Caco-2 (cell line): ENCODE measurements around the gene CIZ1. TPM values are rescaled to one million over a fixed set of nuclear protein-coding genes. Genes with fewer than 3 reads are reported as not detected.

Experiments
- BruUV-seq: library from RNA; stranded (reverse); fragments of 400-500 nt; replicated peaks from 2 replicates; lab custom pipeline; 2021; lab: Mats Ljungman, UMichigan
- CTCF ChIA-PET: fragments of 300-600 bp; sonication (Branson Sonifier 250); formaldehyde crosslinking; loops from one replicate; lab custom pipeline; 2022; ENCODE audit warnings: antibody characterized with exemption; lab: Charles Lee
- POLR2A ChIA-PET: fragments of 300-600 bp; sonication (Branson Sonifier 250); formaldehyde crosslinking; loops from one replicate; lab custom pipeline; 2022; ENCODE audit warnings: antibody characterized with exemption; lab: Charles Lee
- DNase-seq, 2 experiments: peaks; one replicate each; pipeline versions ENCODE4 v3.0.0 to v3.0.0-alpha.2; 2020 to 2022
- H3K27me3 ChIP-seq: replicated peaks from 2 replicates; pipeline ENCODE4 v1.6.0; 2011; ENCODE audit warnings: low read length; ENCODE audit not compliant: control insufficient read depth, insufficient read depth
- H3K36me3 ChIP-seq: 2 replicates; pipeline ENCODE4 v1.5.1; 2011; ENCODE audit warnings: low read length; ENCODE audit not compliant: control insufficient read depth, insufficient read depth
- H3K4me1 ChIP-seq: fragments of 250-450 bp; sonication (Bioruptor Pico); 2 replicates; pipeline ENCODE4 v1.5.1; 2020; ENCODE audit warnings: mild to moderate bottlenecking
- H3K4me3 ChIP-seq: 2 replicates; pipeline ENCODE4 v1.5.1; 2011; ENCODE audit warnings: low read depth, mild to moderate bottlenecking, control low read depth, low read length
- H3K9me3 ChIP-seq: fragments of 250-450 bp; sonication (Bioruptor Pico); 2 replicates; pipeline ENCODE4 v1.5.1; 2020; ENCODE audit warnings: mild to moderate bottlenecking, moderate library complexity
- H3K27ac Mint-ChIP-seq: one replicate; pipeline ENCODE4 v1.8.0; 2022; ENCODE audit warnings: mixed read lengths; ENCODE audit not compliant: unreplicated experiment
- H3K27me3 Mint-ChIP-seq: one replicate; pipeline ENCODE4 v1.8.0; 2022; ENCODE audit warnings: mixed read lengths; ENCODE audit not compliant: insufficient read depth, unreplicated experiment
- H3K36me3 Mint-ChIP-seq: one replicate; pipeline ENCODE4 v1.8.0; 2022; ENCODE audit warnings: mild to moderate bottlenecking, mixed read lengths; ENCODE audit not compliant: insufficient read depth, unreplicated experiment
- H3K4me1 Mint-ChIP-seq: one replicate; pipeline ENCODE4 v1.8.0; 2022; ENCODE audit warnings: low read depth, mixed read lengths; ENCODE audit not compliant: unreplicated experiment
- H3K4me3 Mint-ChIP-seq: one replicate; pipeline ENCODE4 v1.8.0; 2022; ENCODE audit warnings: mild to moderate bottlenecking, moderate library complexity, mixed read lengths; ENCODE audit not compliant: unreplicated experiment
- H3K9me3 Mint-ChIP-seq: one replicate; pipeline ENCODE4 v1.8.0; 2022; ENCODE audit warnings: mixed read lengths; ENCODE audit not compliant: unreplicated experiment
- CTCF ChIP-seq, 2 experiments: fragments of 200-600 bp in 1 of 2; IDR thresholded peaks; 1 replicate in 1 of 2; 2 replicates in 1 of 2; pipeline versions ENCODE4 v1.5.1 to v1.8.0; 2011 to 2022; ENCODE audit warnings: antibody characterized with exemption in 1 of 2, control low read depth in 1 of 2, inconsistent platforms in 1 of 2, low read depth in 1 of 2, low read length in 1 of 2, mild to moderate bottlenecking in 1 of 2, moderate library complexity in 1 of 2; ENCODE audit not compliant: insufficient read depth in 1 of 2, severe bottlenecking in 1 of 2, unreplicated experiment in 1 of 2
- intact Hi-C: fragments of 100-400 bp; cut with micrococcal nuclease; formaldehyde crosslinking; loops from one replicate; pipeline ENCODE4 v1.10.0; 2022; ENCODE audit not compliant: unreplicated experiment
- total RNA-seq: library from RNA; stranded (reverse); gene quantifications from 2 replicates; pipeline ENCODE4 v1.2.3, GENCODE V29; 2022

The CIZ1 gene
- total RNA-seq, 1 experiment from 2014 or later, result 187 TPM

DNA sequence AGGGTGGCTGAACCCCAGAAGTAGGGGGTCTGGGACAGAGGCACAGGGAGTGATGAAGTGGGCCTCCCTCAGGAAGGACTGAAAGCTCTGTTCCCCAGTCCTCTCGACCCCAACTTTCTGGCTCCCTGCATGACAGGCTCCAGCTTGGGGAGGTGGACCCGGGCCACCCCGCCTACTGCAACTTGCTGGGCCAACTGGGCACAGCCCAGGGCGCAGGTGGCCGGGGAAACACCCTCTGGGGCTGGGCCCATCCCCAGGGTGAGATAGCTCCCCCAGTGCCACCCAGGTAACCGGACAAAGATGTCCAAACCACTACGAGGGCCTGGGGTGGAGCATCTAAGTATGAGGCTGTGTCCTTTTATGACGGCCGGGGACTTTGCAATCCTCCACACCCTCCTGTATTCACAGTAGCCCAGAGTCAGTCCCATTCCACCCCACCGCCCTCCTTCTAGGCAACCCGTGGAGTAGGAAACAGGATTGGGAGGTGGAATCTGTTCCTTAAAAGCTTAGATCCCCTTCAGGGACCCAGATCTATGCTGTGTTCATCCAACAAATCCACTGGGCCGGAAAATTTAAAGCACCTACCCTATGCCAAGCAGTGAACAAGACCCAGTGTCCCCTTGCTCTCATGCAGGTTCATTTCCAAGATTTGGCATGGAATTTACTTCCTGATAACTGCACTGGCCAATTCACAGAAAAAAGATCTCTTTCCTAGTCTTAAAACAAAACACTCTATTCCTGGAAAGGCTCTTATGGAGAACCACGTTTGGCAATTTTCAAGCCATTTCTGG lies 31.7 kb upstream of the CIZ1 start:
- H3K4me1 Mint-ChIP-seq, result peaks cover 10% of the 10 kb centered on the region
- POLR2A ChIA-PET, result no interaction called here
- no TSS peak for BruUV-seq
- H3K9me3 Mint-ChIP-seq, result no peaks in the 10 kb centered on the region
- Histone ChIP-seq H3K4me3 (no peak overlapping the region), H3K4me1 (peaks cover 5% of the 10 kb centered on the region), H3K27me3 (no peaks in the 10 kb centered on the region), H3K9me3 (no peaks in the 10 kb centered on the region), H3K36me3 (no peaks in the 10 kb centered on the region)
- H3K4me3 Mint-ChIP-seq, result no peak overlapping the region
- peaks cover 12% of the 10 kb centered on the region for H3K36me3 Mint-ChIP-seq
- H3K27ac Mint-ChIP-seq, result no peak overlapping the region
- peaks cover 3% of the 10 kb centered on the region for H3K27me3 Mint-ChIP-seq
- no peak for DNase-seq
- TF ChIP-seq CTCF (IDR thresholded peaks at IDR 0.05; ENCODE audit: insufficient read depth in 1 of 2, low read depth in 1 of 2, low read length in 1 of 2, severe bottlenecking in 1 of 2, unreplicated experiment in 1 of 2), result no peak
- CTCF ChIA-PET, result no interaction called here
- intact Hi-C loops, result no loop called here

DNA sequence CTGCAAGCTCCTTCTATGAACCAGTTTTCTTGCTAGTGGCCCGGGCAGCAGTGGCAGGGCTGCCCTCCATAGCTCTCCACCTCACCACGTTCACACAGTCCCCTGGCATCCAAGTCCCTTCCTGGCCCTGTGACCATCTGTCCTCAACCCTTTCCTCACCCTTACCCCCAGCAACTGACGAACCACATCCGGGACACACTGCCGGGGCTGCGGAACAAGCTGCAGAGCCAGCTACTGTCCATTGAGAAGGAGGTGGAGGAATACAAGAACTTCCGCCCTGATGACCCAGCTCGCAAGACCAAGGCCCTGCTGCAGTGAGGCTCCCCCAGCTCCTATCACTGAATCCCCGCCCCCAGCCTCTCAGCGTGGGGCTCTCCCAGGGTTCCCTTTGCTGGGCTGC lies 30.7 kb upstream of the CIZ1 start:
- no TSS peak for BruUV-seq
- H3K27me3 ChIP-seq, result no peaks in the 10 kb centered on the region
- ChIA-PET CTCF (no interaction called here), POLR2A (interaction anchor here (0.5 kb wide), 1 partner anchor 452 kb away, joined by 3 read pairs; no protein-coding TSS in a partner anchor)
- Mint-ChIP-seq H3K27ac (no peak overlapping the region), H3K4me1 (peaks cover 12% of the 10 kb centered on the region), H3K4me3 (no peak overlapping the region), H3K9me3 (no peaks in the 10 kb centered on the region), H3K36me3 (peaks cover 12% of the 10 kb centered on the region), H3K27me3 (peaks cover 3% of the 10 kb centered on the region)
- no peak overlapping the region for H3K4me3 ChIP-seq
- intact Hi-C loops, result no loop called here
- no peaks in the 10 kb centered on the region for H3K9me3 ChIP-seq
- H3K36me3 ChIP-seq, result no peaks in the 10 kb centered on the region
- DNase-seq, result no peak
- peaks cover 8% of the 10 kb centered on the region for H3K4me1 ChIP-seq
- no peak for TF ChIP-seq CTCF (IDR thresholded peaks at IDR 0.05; ENCODE audit: insufficient read depth in 1 of 2, low read depth in 1 of 2, low read length in 1 of 2, severe bottlenecking in 1 of 2, unreplicated experiment in 1 of 2)

DNA sequence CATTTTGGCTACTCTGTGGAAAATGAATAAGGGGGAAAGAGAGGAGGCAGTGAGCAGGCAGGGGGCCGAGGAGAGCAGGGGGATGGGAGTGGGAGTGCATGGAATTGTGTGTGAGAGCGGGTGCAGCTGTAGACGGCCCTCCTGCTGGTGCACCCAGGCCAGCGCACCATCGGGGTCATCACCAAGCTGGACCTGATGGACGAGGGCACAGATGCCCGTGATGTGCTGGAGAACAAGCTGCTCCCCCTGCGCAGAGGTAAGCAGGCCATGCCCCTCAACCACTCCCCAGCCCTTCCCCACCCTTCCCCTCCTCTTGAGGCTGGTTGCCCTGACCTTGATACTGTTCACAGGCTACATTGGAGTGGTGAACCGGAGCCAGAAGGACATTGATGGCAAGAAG lies 28.5 kb upstream of the CIZ1 start:
- POLR2A ChIA-PET, result interaction anchor here (1.0 kb wide), 1 partner anchor 28 kb away, joined by 4 read pairs; no protein-coding TSS in a partner anchor
- Mint-ChIP-seq H3K27me3 (peaks cover 3% of the 10 kb centered on the region), H3K27ac (no peak overlapping the region), H3K36me3 (peaks cover 6% of the 10 kb centered on the region), H3K4me3 (no peak overlapping the region), H3K9me3 (no peaks in the 10 kb centered on the region), H3K4me1 (peaks cover 12% of the 10 kb centered on the region)
- no peak for TF ChIP-seq CTCF (IDR thresholded peaks at IDR 0.05; ENCODE audit: insufficient read depth in 1 of 2, low read depth in 1 of 2, low read length in 1 of 2, severe bottlenecking in 1 of 2, unreplicated experiment in 1 of 2)
- H3K27me3 ChIP-seq, result no peaks in the 10 kb centered on the region
- CTCF ChIA-PET, result no interaction called here
- peaks cover 8% of the 10 kb centered on the region for H3K4me1 ChIP-seq
- DNase-seq, result no peak
- no TSS peak for BruUV-seq
- no peaks in the 10 kb centered on the region for H3K36me3 ChIP-seq
- intact Hi-C loops, result no loop called here
- H3K9me3 ChIP-seq, result no peaks in the 10 kb centered on the region
- H3K4me3 ChIP-seq, result no peak overlapping the region
